Cerebellar nuclear complex (tissue), 1 donor: ENCODE results near the gene RFXAP.

Source experiments
- DNase-seq, 2 experiments: peaks; one replicate each; lab custom pipeline; 2025; lab: John Stamatoyannopoulos, UW

Gene RFXAP

GRCh38 chr13:36870050-36870692 is 51.1 kb downstream of the RFXAP start:
- no peak for DNase-seq

- no peak for DNase-seq
Measured at GRCh38 chr13:36872621-36873020, 53.6 kb downstream of the RFXAP start.

- DNase-seq = no peak
Measured at GRCh38 chr13:36875431-36875830, 56.4 kb downstream of the RFXAP start.

- no peak for DNase-seq
Measured at GRCh38 chr13:36875961-36876360, 56.9 kb downstream of the RFXAP start.
